Fibroblast of skin of right biceps (primary cell): Measurements from ENCODE around the gene BCL11A.
A peak's percentile ranks its signal among the peaks of the same experiment; 100 is the strongest.
"Not testable (repeated sequence)": the region's sequence is repeated elsewhere in the genome, so short reads cannot be mapped to it uniquely, and the experiment has no call there.

Experiments
- DNase-seq: peaks from one replicate; pipeline ENCODE4 v3.0.0-alpha.2; 2013

BCL11A gene

GRCh38 chr2:60422826-60423483 is 130.5 kb downstream of the BCL11A start:
- DNase-seq, result no peak

DNA sequence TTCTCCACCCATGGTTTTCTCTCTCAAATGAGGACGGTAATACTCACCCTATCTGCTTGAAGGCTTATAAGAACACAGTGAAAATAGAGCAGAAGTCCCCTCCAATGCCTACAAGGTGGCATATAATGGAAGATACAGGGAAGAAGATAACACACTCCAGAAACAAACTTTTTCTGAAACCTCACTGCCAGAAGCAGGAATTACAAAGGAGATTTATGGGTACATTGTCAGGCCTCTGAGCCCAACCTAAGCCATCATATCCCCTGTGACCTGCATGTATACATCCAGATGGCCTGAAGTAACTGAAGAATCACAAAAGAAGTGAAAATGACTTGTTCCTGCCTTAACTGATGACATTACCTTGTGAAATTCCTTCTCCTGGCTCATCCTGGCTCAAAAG is 136.2 kb downstream of the BCL11A start:
- not testable (repeated sequence) for DNase-seq

GRCh38 chr2:60416221-60417008 is 137.0 kb downstream of the BCL11A start:
- DNase-seq, result peak; percentile 37

GRCh38 chr2:60415814-60416213 is 137.6 kb downstream of the BCL11A start:
- no peak for DNase-seq

DNA sequence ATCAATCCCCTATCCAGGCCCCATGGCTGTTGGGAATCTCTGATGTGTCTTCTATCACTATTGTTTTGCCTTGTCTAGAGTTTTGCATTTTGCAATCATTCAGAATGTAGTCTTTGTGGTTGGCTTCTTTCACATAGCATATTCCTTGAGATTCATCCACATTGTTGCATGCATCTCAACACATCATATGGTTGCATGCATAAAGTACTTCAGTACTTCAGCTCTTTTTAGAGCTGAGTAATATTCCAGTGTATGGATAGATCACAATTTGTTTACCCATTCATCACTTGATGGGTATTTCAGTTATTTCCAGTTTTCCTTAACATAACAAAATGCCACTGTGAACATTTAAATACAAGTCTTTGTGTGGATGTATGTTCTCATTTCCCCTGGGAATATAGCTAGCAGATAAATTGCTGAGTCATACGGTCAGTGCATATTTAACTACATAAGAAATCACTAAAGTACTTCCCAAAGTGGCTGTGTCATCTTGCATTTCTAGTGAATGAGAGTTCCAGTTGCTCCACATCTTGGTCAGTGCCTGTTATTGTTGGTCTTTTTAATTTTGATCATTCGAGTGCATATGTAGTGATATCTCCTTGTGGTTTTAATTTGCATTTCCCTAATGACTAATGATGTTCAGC is 138.8 kb downstream of the BCL11A start:
- peak; percentile 96 for DNase-seq

DNA sequence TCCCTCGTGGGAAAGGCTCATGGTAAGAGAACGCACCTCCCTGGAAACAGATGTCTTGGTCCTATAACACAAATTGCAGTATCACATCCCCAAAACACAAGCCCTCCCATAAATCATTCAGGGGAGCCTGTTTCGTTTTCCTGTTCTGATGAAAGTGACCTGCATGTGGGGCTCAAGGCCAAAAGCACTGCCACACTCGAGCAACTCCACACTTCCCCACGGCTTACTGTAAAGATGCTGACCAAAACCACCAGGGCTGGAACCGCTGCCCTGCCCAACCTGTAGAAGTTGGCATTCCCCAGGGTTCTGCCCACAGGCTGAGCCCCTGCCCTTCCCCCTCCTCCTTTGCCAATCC is 139.7 kb downstream of the BCL11A start:
- DNase-seq, result no peak

DNA sequence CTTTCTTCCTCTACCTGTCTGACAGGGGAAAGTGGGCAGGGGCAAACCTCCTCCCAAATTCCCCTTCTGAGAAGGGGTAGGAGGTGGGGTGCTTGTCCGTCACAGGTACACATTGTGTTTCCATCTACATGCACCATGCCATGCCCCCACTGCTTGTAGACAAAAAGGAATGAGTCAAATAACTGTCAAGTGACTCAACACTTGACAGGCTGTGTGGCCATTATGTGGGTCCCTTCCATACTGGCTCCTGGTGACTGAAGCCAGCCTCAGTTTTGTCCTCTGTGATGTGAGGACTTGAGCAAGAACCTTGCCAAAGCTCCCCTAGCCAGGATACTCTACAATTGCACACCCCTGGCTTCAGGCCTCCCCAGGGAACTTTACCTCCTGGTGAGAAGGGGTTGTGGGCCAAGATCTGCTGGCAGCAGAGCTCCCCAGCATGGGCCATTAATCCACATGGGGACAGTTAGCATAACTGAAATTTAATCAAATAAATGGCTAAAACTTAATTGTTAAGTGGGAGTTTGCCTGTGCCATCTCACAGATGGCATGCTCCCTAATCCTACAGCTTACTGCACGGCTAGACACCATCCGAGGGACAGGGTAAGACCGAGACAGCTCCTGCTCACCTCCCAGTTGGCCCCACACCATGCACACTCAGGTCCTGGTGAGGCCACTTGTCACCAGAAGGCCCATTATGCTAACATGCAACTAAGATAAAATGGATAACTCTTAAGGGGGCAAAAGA is 140.2 kb downstream of the BCL11A start:
- DNase-seq, result no peak

GRCh38 chr2:60412620-60413019 is 140.8 kb downstream of the BCL11A start:
- no peak for DNase-seq

GRCh38 chr2:60412027-60412426 is 141.4 kb downstream of the BCL11A start:
- no peak for DNase-seq

GRCh38 chr2:60411295-60411694 is 142.2 kb downstream of the BCL11A start:
- DNase-seq, result peak; percentile 61

GRCh38 chr2:60410456-60411146 is 142.9 kb downstream of the BCL11A start:
- DNase-seq, result no peak

GRCh38 chr2:60409531-60409871 is 144.0 kb downstream of the BCL11A start:
- DNase-seq, result no peak

- no peak for DNase-seq
Observed at GRCh38 chr2:60408811-60409530, 144.5 kb downstream of the BCL11A start.

- DNase-seq, result peak; percentile 51
Observed at GRCh38 chr2:60408207-60408606, 145.2 kb downstream of the BCL11A start.

DNA sequence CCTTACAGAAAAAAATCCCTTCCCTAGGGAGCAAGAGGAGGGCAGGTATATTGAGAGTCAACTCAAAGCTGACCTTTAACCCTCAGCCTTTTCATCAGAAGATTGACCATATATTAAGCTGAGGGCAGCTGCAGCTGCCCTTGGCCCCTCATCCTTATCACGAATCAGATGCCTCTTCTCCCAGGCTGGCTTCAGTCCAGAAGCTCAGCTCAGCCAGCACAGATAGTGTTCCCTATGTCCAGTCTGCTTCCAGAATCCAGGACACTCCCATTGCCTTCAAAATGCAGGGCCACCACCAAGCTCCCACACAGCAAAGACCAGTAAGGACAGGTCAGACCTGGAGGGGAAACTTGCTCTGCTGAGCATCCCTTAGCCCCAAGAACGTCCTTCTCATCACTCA is 146.1 kb downstream of the BCL11A start:
- no peak for DNase-seq

- DNase-seq, result no peak
Observed at GRCh38 chr2:60406192-60406591, 147.3 kb downstream of the BCL11A start.

- no peak for DNase-seq
Observed at GRCh38 chr2:60405271-60405919, 148.1 kb downstream of the BCL11A start.
